ENCODE results near the gene IGF2BP2.
"Not testable (repeated sequence)": the region's sequence is repeated elsewhere in the genome, so short reads cannot be mapped to it uniquely, and the experiment has no call there.

IGF2BP2 gene

GRCh38 chr3:185825006-185825638, at the start of gene IGF2BP2:
IGF2BP2 (minus strand) TSS chr3:185825042; CDS start chr3:185824960, 82 bp downstream.
- peak; percentile 91 for DNase-seq

- DNase-seq, result no peak
Measured at GRCh38 chr3:185874119-185874518, 49.3 kb upstream of the IGF2BP2 start.

GRCh38 chr3:185867650-185868049, 42.8 kb upstream of the IGF2BP2 start:
- no peak for DNase-seq

GRCh38 chr3:185866995-185867394, 42.2 kb upstream of the IGF2BP2 start:
- no peak for DNase-seq

GRCh38 chr3:185866555-185866954, 41.7 kb upstream of the IGF2BP2 start:
- no peak for DNase-seq

GRCh38 chr3:185865247-185865646, 40.4 kb upstream of the IGF2BP2 start:
- peak; percentile 26 for DNase-seq

GRCh38 chr3:185864767-185865166, 39.9 kb upstream of the IGF2BP2 start:
- no peak for DNase-seq

GRCh38 chr3:185862920-185863319, 38.1 kb upstream of the IGF2BP2 start:
- DNase-seq, result no peak

GRCh38 chr3:185859294-185859972, 34.6 kb upstream of the IGF2BP2 start:
- no peak for DNase-seq

- no peak for DNase-seq
Measured at GRCh38 chr3:185858502-185859225, 33.8 kb upstream of the IGF2BP2 start.

- DNase-seq, result no peak
Measured at GRCh38 chr3:185857208-185857607, 32.4 kb upstream of the IGF2BP2 start.

GRCh38 chr3:185856652-185857051, 31.8 kb upstream of the IGF2BP2 start:
- DNase-seq, result no peak

- DNase-seq, result not testable (repeated sequence)
Measured at GRCh38 chr3:185853771-185854170, 28.9 kb upstream of the IGF2BP2 start.

GRCh38 chr3:185852635-185853034, 27.8 kb upstream of the IGF2BP2 start:
- no peak for DNase-seq

GRCh38 chr3:185851959-185852358, 27.1 kb upstream of the IGF2BP2 start:
- no peak for DNase-seq

- DNase-seq, result no peak
Measured at GRCh38 chr3:185851046-185851445, 26.2 kb upstream of the IGF2BP2 start.

- no peak for DNase-seq
Measured at GRCh38 chr3:185847506-185847905, 22.7 kb upstream of the IGF2BP2 start.

- no peak for DNase-seq
Measured at GRCh38 chr3:185846037-185846436, 21.2 kb upstream of the IGF2BP2 start.

- DNase-seq, result no peak
Measured at GRCh38 chr3:185844051-185844450, 19.2 kb upstream of the IGF2BP2 start.

GRCh38 chr3:185843635-185844034, 18.8 kb upstream of the IGF2BP2 start:
- no peak for DNase-seq

GRCh38 chr3:185843126-185843525, 18.3 kb upstream of the IGF2BP2 start:
- no peak for DNase-seq

GRCh38 chr3:185842241-185842640, 17.4 kb upstream of the IGF2BP2 start:
- no peak for DNase-seq

GRCh38 chr3:185838417-185838989, 13.7 kb upstream of the IGF2BP2 start:
- not testable (repeated sequence) for DNase-seq

GRCh38 chr3:185837414-185837813, 12.6 kb upstream of the IGF2BP2 start:
- DNase-seq, result no peak
